ENCODE measurements around the gene CEP170B.

DNA sequence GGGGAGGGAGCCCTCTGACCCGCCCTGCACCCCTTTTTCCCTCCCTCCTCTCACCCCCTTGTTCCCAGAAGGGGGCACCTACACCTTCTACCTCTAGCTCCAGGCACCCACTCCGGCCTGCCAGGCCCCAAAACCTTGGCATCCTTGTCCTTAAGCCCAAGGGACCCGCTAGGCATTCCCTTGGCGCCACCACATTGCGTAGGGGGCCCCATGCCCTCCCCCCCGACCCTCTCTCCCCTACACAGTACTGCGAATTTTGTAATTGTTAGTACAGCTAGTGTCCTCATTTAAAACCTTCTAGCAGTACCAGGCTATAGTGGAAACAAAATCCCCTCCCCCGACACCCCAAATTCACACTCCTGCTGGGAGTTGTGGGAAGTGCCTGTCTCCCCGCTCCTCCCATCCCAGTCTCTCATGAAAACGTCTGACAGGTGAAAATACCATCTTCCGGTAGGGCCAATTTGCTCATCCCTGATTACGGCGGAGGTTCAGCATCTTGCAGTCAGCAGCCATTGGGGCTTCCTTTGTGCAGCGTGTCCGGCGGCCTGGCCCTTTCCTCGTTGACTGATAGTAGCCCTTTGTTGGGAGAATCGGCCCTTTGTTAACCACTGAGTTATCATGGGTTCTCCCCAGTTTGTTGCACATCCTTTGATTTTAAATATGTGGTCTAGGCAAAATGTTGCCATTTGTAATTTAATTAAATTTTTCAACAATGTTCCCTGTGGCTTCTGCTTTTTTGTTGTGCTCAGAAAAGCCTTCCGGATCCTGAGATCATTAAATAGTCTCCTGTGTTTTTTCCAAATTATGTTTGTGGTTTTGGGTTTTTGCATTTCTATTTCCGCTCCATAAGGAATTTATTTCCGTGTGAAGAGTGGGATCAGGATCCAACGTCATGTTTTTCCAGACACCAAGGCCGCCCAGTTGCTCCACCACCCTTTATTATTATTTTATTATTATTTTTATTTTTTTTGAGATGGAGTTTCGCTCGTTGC lies 7.9 kb upstream of the CEP170B start:
- TF ChIP-seq, protein P1, sequence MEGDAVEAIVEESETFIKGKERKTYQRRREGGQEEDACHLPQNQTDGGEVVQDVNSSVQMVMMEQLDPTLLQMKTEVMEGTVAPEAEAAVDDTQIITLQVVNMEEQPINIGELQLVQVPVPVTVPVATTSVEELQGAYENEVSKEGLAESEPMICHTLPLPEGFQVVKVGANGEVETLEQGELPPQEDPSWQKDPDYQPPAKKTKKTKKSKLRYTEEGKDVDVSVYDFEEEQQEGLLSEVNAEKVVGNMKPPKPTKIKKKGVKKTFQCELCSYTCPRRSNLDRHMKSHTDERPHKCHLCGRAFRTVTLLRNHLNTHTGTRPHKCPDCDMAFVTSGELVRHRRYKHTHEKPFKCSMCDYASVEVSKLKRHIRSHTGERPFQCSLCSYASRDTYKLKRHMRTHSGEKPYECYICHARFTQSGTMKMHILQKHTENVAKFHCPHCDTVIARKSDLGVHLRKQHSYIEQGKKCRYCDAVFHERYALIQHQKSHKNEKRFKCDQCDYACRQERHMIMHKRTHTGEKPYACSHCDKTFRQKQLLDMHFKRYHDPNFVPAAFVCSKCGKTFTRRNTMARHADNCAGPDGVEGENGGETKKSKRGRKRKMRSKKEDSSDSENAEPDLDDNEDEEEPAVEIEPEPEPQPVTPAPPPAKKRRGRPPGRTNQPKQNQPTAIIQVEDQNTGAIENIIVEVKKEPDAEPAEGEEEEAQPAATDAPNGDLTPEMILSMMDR (IDR thresholded peaks at IDR 0.05; ENCODE audit: low read depth, low read length, poor library complexity, severe bottlenecking), result no peak
- TF ChIP-seq EZH2phosphoT487 (IDR thresholded peaks at IDR 0.05; ENCODE audit: borderline replicate concordance, low read length), result no peak
